Keratinocyte (primary cell): ENCODE measurements around the gene POU3F2. TPM values are rescaled to one million over a fixed set of nuclear protein-coding genes. Genes with fewer than 3 reads are reported as not detected.

ENCODE experiments used
- DNase-seq: peaks from one replicate; pipeline ENCODE4 v3.0.0-alpha.2; 2011; ENCODE audit warnings: low read depth, missing footprints, low spot score
- FAIRE-seq: peaks from 2 replicates; lab custom pipeline; 2011; peaks lifted over from hg19 to GRCh38; lab: Jason Lieb, UNC
- H2AFZ ChIP-seq: 2 replicates; pipeline ENCODE4 v1.6.0; 2012; ENCODE audit warnings: low read length, control low read depth, inconsistent platforms; ENCODE audit not compliant: control insufficient read depth
- H3K27ac ChIP-seq: 2 replicates; pipeline ENCODE4 v1.5.1; 2011; ENCODE audit warnings: low read length; ENCODE audit not compliant: control insufficient read depth, insufficient read depth
- H3K27me3 ChIP-seq: 3 replicates; pipeline ENCODE4 v1.6.0; 2011; ENCODE audit warnings: low read length; ENCODE audit not compliant: control insufficient read depth, insufficient read depth; ENCODE audit errors: extremely low read depth
- H3K36me3 ChIP-seq, 2 experiments: 2 replicates in 1 of 2; 3 replicates in 1 of 2; pipeline ENCODE4 v1.5.1; 2011; ENCODE audit warnings: low read length in 2 of 2, mild to moderate bottlenecking in 1 of 2; ENCODE audit not compliant: control insufficient read depth in 2 of 2, insufficient read depth in 2 of 2; ENCODE audit errors: extremely low read depth in 1 of 2
- H3K4me1 ChIP-seq: 3 replicates; pipeline ENCODE4 v1.5.1; 2011; ENCODE audit warnings: low read length; ENCODE audit not compliant: control insufficient read depth, insufficient read depth; ENCODE audit errors: extremely low read depth
- H3K4me2 ChIP-seq: 3 replicates; pipeline ENCODE4 v1.6.0; 2011; ENCODE audit warnings: low read depth, low read length; ENCODE audit not compliant: control insufficient read depth, insufficient read depth; ENCODE audit errors: extremely low read depth
- H3K4me3 ChIP-seq, 3 experiments: fragments of 200-600 bp in 1 of 3; sonication (generic) in 1 of 3; 2 replicates in 2 of 3; 3 replicates in 1 of 3; pipeline ENCODE4 v1.5.1; 2011 to 2016; ENCODE audit warnings: low read length in 3 of 3, mild to moderate bottlenecking in 3 of 3, control low read depth in 2 of 3, inconsistent platforms in 1 of 3, low read depth in 1 of 3, mixed read lengths in 1 of 3, mixed run types in 1 of 3, moderate library complexity in 1 of 3; ENCODE audit not compliant: control insufficient read depth in 2 of 3, insufficient read depth in 2 of 3; ENCODE audit errors: extremely low read depth in 1 of 3
- H3K79me2 ChIP-seq: 2 replicates; pipeline ENCODE4 v1.6.0; 2012; ENCODE audit warnings: low read length; ENCODE audit not compliant: control insufficient read depth, insufficient read depth
- H3K9ac ChIP-seq: 3 replicates; pipeline ENCODE4 v1.6.0; 2011; ENCODE audit warnings: low read length; ENCODE audit not compliant: control insufficient read depth, insufficient read depth; ENCODE audit errors: extremely low read depth
- H3K9me1 ChIP-seq: 3 replicates; pipeline ENCODE4 v1.6.0; 2011; ENCODE audit warnings: low read length; ENCODE audit not compliant: control insufficient read depth, insufficient read depth; ENCODE audit errors: extremely low read depth
- H3K9me3 ChIP-seq: 2 replicates; pipeline ENCODE4 v1.5.1; 2012; ENCODE audit warnings: low read depth, low read length; ENCODE audit not compliant: control insufficient read depth
- H4K20me1 ChIP-seq: 3 replicates; pipeline ENCODE4 v1.6.0; 2011; ENCODE audit warnings: low read length; ENCODE audit not compliant: control insufficient read depth, insufficient read depth; ENCODE audit errors: extremely low read depth
- CTCF ChIP-seq, 3 experiments: IDR thresholded peaks in 1 of 3; conservative IDR thresholded peaks in 1 of 3; optimal IDR thresholded peaks in 1 of 3; 2 replicates in 2 of 3; 3 replicates in 1 of 3; pipeline versions ENCODE3 to v1.5.1; 2011; ENCODE audit warnings: low read length in 3 of 3, mild to moderate bottlenecking in 3 of 3, moderate library complexity in 2 of 3, control low read depth in 1 of 3, inconsistent platforms in 1 of 3; ENCODE audit not compliant: insufficient read depth in 2 of 3; ENCODE audit errors: extremely low read depth in 1 of 3
- EZH2 ChIP-seq: IDR thresholded peaks from one replicate; pipeline ENCODE4 v1.6.1; 2012; ENCODE audit warnings: inconsistent platforms, mild to moderate bottlenecking, low read length, moderate library complexity
- dilution Hi-C: fragments of 300-500 bp; cut with MboI; formaldehyde crosslinking; loops from one replicate; pipeline ENCODE4 v1.7.0; 2020; ENCODE audit warnings: low sequenced_read_pairs; ENCODE audit not compliant: extremely low pct_ligation_motif_present
- polyA plus RNA-seq, 5 experiments: library from polyadenylated mRNA; depleted of rRNA in 3 of 5; stranded (reverse) in 3 of 5; stranded (forward) in 1 of 5; unstranded in 1 of 5; fragments of >200 nt; gene quantifications; 1 replicate in 1 of 5; 2 replicates in 3 of 5; 3 replicates in 1 of 5; pipeline versions ENCODE4 v1.2.1 to v1.2.3, GENCODE V29; 2011 to 2012; ENCODE audit warnings: missing spikeins in 2 of 5, low read depth in 1 of 5, low replicate concordance in 1 of 5

Gene POU3F2
- polyA plus RNA-seq, 1 donor (not counting 4 experiments of a cell fraction or from before 2014, with no cell fraction given) = not detected

- Histone ChIP-seq H3K79me2 (no peaks in the 10 kb centered on the region), H2AFZ (no peak overlapping the region), H3K4me1 (peaks cover 1% of the 10 kb centered on the region), H3K36me3 (no peaks in the 10 kb centered on the region), H3K4me3 (no peak overlapping the region), H4K20me1 (peaks cover 3% of the 10 kb centered on the region), H3K27me3 (peaks cover 84% of the 10 kb centered on the region), H3K4me2 (no peak overlapping the region), H3K27ac (no peak overlapping the region), H3K9me1 (no peaks in the 10 kb centered on the region), H3K9ac (no peak overlapping the region), H3K9me3 (no peaks in the 10 kb centered on the region)
- TF ChIP-seq EZH2 (no peak), CTCF (optimal IDR thresholded peaks at IDR 0.05 in 1 of 3, IDR thresholded peaks at IDR 0.05 in 1 of 3, conservative IDR thresholded peaks at IDR 0.05 in 1 of 3; ENCODE audit: extremely low read depth in 1 of 3, insufficient read depth in 2 of 3, low read length in 3 of 3) (no peak)
- FAIRE-seq = no peak
- no peak for DNase-seq
- dilution Hi-C loops = no loop called here
Measured at GRCh38 chr6:98838975-98839374, 4.6 kb downstream of the POU3F2 start.

GRCh38 chr6:98839781-98840361, 5.5 kb downstream of the POU3F2 start:
- Histone ChIP-seq H3K9ac (no peak overlapping the region), H3K9me3 (no peaks in the 10 kb centered on the region), H3K4me3 (no peak overlapping the region), H3K4me2 (no peak overlapping the region), H2AFZ (no peak overlapping the region), H3K27me3 (peaks cover 88% of the 10 kb centered on the region), H3K27ac (no peak overlapping the region), H3K4me1 (peaks cover 3% of the 10 kb centered on the region), H3K79me2 (no peaks in the 10 kb centered on the region), H4K20me1 (peaks cover 3% of the 10 kb centered on the region), H3K9me1 (no peaks in the 10 kb centered on the region), H3K36me3 (no peaks in the 10 kb centered on the region)
- no peak for TF ChIP-seq EZH2
- peak; percentile 16 to 42 (median 37) for TF ChIP-seq CTCF (optimal IDR thresholded peaks at IDR 0.05 in 1 of 3, IDR thresholded peaks at IDR 0.05 in 1 of 3, conservative IDR thresholded peaks at IDR 0.05 in 1 of 3; ENCODE audit: extremely low read depth in 1 of 3, insufficient read depth in 2 of 3, low read length in 3 of 3)
- DNase-seq = no peak
- dilution Hi-C loops = no loop called here
- FAIRE-seq = peak; percentile 17
